T-cell (primary cell): ENCODE data around the gene BMP15. TPM values are rescaled to one million over a fixed set of nuclear protein-coding genes. Genes with fewer than 3 reads are reported as not detected.

Experiments
- ATAC-seq, 4 experiments: fragments of 200-7000 bp in 3 of 4; fragments of 150-1000 bp in 1 of 4; cut with Tn5 transposase; replicated peaks in 1 of 4; 1 replicate in 3 of 4; 2 replicates in 1 of 4; pipeline ENCODE4 v1.10.0; 2021; ENCODE audit warnings: moderate library complexity in 3 of 4, mild to moderate bottlenecking in 2 of 4, moderate number of reproducible peaks in 1 of 4
- CTCF ChIA-PET, 2 donors: fragments of 300-600 bp; sonication (Branson Sonifier 250); formaldehyde crosslinking; loops; one replicate each; lab custom pipeline; 2022; ENCODE audit warnings: antibody characterized with exemption in 2 of 2; lab: Charles Lee
- POLR2A ChIA-PET, 2 donors: fragments of 300-600 bp; sonication (Branson Sonifier 250); formaldehyde crosslinking; loops; one replicate each; lab custom pipeline; 2022; ENCODE audit warnings: antibody characterized with exemption in 2 of 2; lab: Charles Lee
- DNase-seq, 35 experiments: peaks; one replicate each; pipeline versions ENCODE4 v3.0.0 to v3.0.0-alpha.2; 2013 to 2023
- H3K27ac ChIP-seq: one replicate; pipeline ENCODE4 v1.5.1; 2013; ENCODE audit warnings: low read length
- H3K27me3 ChIP-seq, 2 experiments: replicated peaks in 1 of 2; 1 replicate in 1 of 2; 2 replicates in 1 of 2; pipeline versions ENCODE4 v1.6.1 to v1.7.0; 2013; ENCODE audit warnings: low read length in 1 of 2, mixed read lengths in 1 of 2; ENCODE audit not compliant: control insufficient read depth in 2 of 2, insufficient read depth in 2 of 2; ENCODE audit errors: extremely low read depth in 1 of 2
- H3K36me3 ChIP-seq, 2 donors: 1 replicate in 1 of 2; 2 replicates in 1 of 2; pipeline versions ENCODE4 v1.6.1 to v1.7.0; 2013; ENCODE audit warnings: low read length in 1 of 2; ENCODE audit not compliant: control insufficient read depth in 2 of 2, insufficient read depth in 1 of 2; ENCODE audit errors: extremely low read depth in 1 of 2
- H3K4me1 ChIP-seq, 2 experiments: 1 replicate in 1 of 2; 2 replicates in 1 of 2; pipeline versions ENCODE4 v1.6.1 to v1.7.0; 2013; ENCODE audit warnings: low read length in 2 of 2, mixed read lengths in 1 of 2; ENCODE audit not compliant: insufficient read depth in 2 of 2, control insufficient read depth in 1 of 2; ENCODE audit errors: extremely low read depth in 1 of 2
- H3K4me3 ChIP-seq, 2 donors: 1 replicate in 1 of 2; 2 replicates in 1 of 2; pipeline versions ENCODE4 v1.5.1 to v1.7.0; 2013; ENCODE audit warnings: mild to moderate bottlenecking in 2 of 2, low read length in 1 of 2, moderate library complexity in 1 of 2; ENCODE audit not compliant: control insufficient read depth in 1 of 2; ENCODE audit errors: extremely low read depth in 1 of 2
- H3K9me3 ChIP-seq: 2 replicates; pipeline ENCODE4 v1.7.0; 2013
- H3K27ac Mint-ChIP-seq, 2 donors: one replicate each; pipeline ENCODE4 v1.8.0; 2020 to 2021; ENCODE audit warnings: mild to moderate bottlenecking in 2 of 2, mixed read lengths in 2 of 2
- H3K27me3 Mint-ChIP-seq, 2 donors: one replicate each; pipeline ENCODE4 v1.8.0; 2021 to 2022; ENCODE audit warnings: mixed read lengths in 2 of 2
- H3K36me3 Mint-ChIP-seq: one replicate; pipeline ENCODE4 v1.8.0; 2021; ENCODE audit warnings: mixed read lengths
- H3K4me1 Mint-ChIP-seq, 3 donors: one replicate each; pipeline ENCODE4 v1.8.0; 2020 to 2022; ENCODE audit warnings: mixed read lengths in 3 of 3, mild to moderate bottlenecking in 1 of 3
- H3K4me3 Mint-ChIP-seq, 3 donors: one replicate each; pipeline ENCODE4 v1.8.0; 2020 to 2022; ENCODE audit warnings: mild to moderate bottlenecking in 3 of 3, mixed read lengths in 3 of 3, moderate library complexity in 3 of 3
- H3K9me3 Mint-ChIP-seq, 3 donors: one replicate each; pipeline ENCODE4 v1.8.0; 2020 to 2022; ENCODE audit warnings: mixed read lengths in 3 of 3
- WGBS: methylation state at CpG from one replicate; pipeline ENCODE4 v1.1.5; 2013; ENCODE audit warnings: missing lambda C conversion rate; ENCODE audit not compliant: insufficient coverage; 5-methylcytosine and 5-hydroxymethylcytosine counted together
- total RNA-seq, 35 experiments: library from RNA in 6 of 35; stranded (reverse) in 6 of 35; fragments of 120-200 nt in 1 of 35; gene quantifications; one replicate each; pipeline versions ENCODE4 v1.2.1 to v1.2.4 and lab custom pipeline; 2013 to 2026

Gene BMP15
- total RNA-seq, 5 donors from 2014 or later (not counting 1 experiment from before 2014, with no cell fraction given): not detected

GRCh38 chrX:50877310-50877709 lies 33.2 kb upstream of the BMP15 start:
- Mint-ChIP-seq H3K27me3 (peaks cover 0 to 27% of the 10 kb centered on the region in 2 donors), H3K36me3 (no peaks in the 10 kb centered on the region), H3K9me3 (no peaks in the 10 kb centered on the region), H3K27ac (no peak overlapping the region), H3K4me3 (no peak overlapping the region), H3K4me1 (no peaks in the 10 kb centered on the region)
- DNase-seq: no peak
- Histone ChIP-seq H3K27me3 (no peaks in the 10 kb centered on the region), H3K4me3 (no peak overlapping the region), H3K36me3 (no peaks in the 10 kb centered on the region), H3K4me1 (no peaks in the 10 kb centered on the region), H3K27ac (no peak overlapping the region), H3K9me3 (no peaks in the 10 kb centered on the region)
- ChIA-PET POLR2A (no interaction called here), CTCF (no interaction called here)
- no peak for ATAC-seq
- WGBS: no CpG with 5 or more reads among the region's 6 CpGs

DNA sequence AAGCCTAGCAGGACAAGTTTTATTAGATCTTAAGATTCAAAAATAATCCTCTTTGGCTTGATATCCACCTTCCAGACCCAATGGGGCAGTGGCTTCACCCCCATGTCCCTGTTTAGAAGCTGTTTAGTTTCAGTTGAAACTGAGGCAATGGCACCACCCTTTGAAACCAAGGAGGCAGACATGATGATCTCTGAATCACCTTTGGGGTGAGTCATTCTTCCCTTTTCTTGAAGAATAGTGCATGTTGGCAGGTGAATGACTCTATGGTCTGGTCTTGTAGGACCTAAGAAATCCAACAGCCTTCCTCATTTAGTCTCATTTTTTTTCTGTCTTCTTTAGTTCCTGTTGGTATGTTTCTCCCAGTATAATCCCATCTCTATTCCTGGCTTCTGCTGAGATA lies 29.5 kb upstream of the BMP15 start:
- Mint-ChIP-seq H3K4me3 (no peak overlapping the region), H3K4me1 (no peaks in the 10 kb centered on the region), H3K27me3 (peaks cover 0 to 20% of the 10 kb centered on the region in 2 donors), H3K9me3 (no peaks in the 10 kb centered on the region), H3K27ac (no peak overlapping the region), H3K36me3 (no peaks in the 10 kb centered on the region)
- H3K4me3 ChIP-seq: no peak overlapping the region
- H3K36me3 ChIP-seq: no peaks in the 10 kb centered on the region
- H3K27ac ChIP-seq: no peak overlapping the region
- DNase-seq: no peak
- ATAC-seq: no peak
- no peaks in the 10 kb centered on the region for H3K4me1 ChIP-seq
- ChIA-PET POLR2A (no interaction called here), CTCF (no interaction called here)
- H3K9me3 ChIP-seq: no peaks in the 10 kb centered on the region
- no peaks in the 10 kb centered on the region for H3K27me3 ChIP-seq

GRCh38 chrX:50888884-50889283 lies 21.7 kb upstream of the BMP15 start:
- H3K27ac Mint-ChIP-seq: no peak overlapping the region
- no peaks in the 10 kb centered on the region for H3K4me1 ChIP-seq
- H3K4me3 ChIP-seq: no peak overlapping the region
- ChIA-PET POLR2A (no interaction called here), CTCF (no interaction called here)
- H3K4me1 Mint-ChIP-seq: no peaks in the 10 kb centered on the region
- DNase-seq (no peak), ATAC-seq (no peak)
- no peak overlapping the region for H3K4me3 Mint-ChIP-seq
- peaks cover 0 to 11% of the 10 kb centered on the region in 2 experiments for H3K27me3 ChIP-seq
- H3K36me3 Mint-ChIP-seq: no peaks in the 10 kb centered on the region
- no peaks in the 10 kb centered on the region for H3K9me3 ChIP-seq
- no CpG with 5 or more reads among the region's 2 CpGs for WGBS
- no peak overlapping the region for H3K27ac ChIP-seq
- peaks cover 5 to 38% of the 10 kb centered on the region in 2 donors for H3K27me3 Mint-ChIP-seq
- peaks cover 0 to 5% (median 0%) of the 10 kb centered on the region in 3 donors for H3K9me3 Mint-ChIP-seq
- no peaks in the 10 kb centered on the region for H3K36me3 ChIP-seq

GRCh38 chrX:50889582-50889981 lies 21.0 kb upstream of the BMP15 start:
- peaks cover 0 to 11% of the 10 kb centered on the region in 2 experiments for H3K27me3 ChIP-seq
- DNase-seq: no peak
- 20% methylated on average over 1 of the region's 4 CpGs for WGBS
- CTCF ChIA-PET: no interaction called here
- Mint-ChIP-seq H3K27ac (no peak overlapping the region), H3K4me3 (no peak overlapping the region), H3K36me3 (no peaks in the 10 kb centered on the region), H3K27me3 (peaks cover 5 to 43% of the 10 kb centered on the region in 2 donors), H3K9me3 (peaks cover 0 to 8% (median 0%) of the 10 kb centered on the region in 3 donors), H3K4me1 (no peaks in the 10 kb centered on the region)
- H3K27ac ChIP-seq: no peak overlapping the region
- POLR2A ChIA-PET: no interaction called here
- H3K9me3 ChIP-seq: no peaks in the 10 kb centered on the region
- no peaks in the 10 kb centered on the region for H3K36me3 ChIP-seq
- no peak for ATAC-seq
- no peaks in the 10 kb centered on the region for H3K4me1 ChIP-seq
- H3K4me3 ChIP-seq: no peak overlapping the region

GRCh38 chrX:50893047-50893446 lies 17.5 kb upstream of the BMP15 start:
- no peaks in the 10 kb centered on the region for H3K9me3 ChIP-seq
- Mint-ChIP-seq H3K4me1 (no peaks in the 10 kb centered on the region), H3K27me3 (peaks cover 5 to 49% of the 10 kb centered on the region in 2 donors), H3K9me3 (peaks cover 0 to 9% (median 0%) of the 10 kb centered on the region in 3 donors), H3K27ac (no peak overlapping the region), H3K4me3 (no peak overlapping the region), H3K36me3 (no peaks in the 10 kb centered on the region)
- no peaks in the 10 kb centered on the region for H3K4me1 ChIP-seq
- H3K27me3 ChIP-seq: peaks cover 0 to 11% of the 10 kb centered on the region in 2 experiments
- ChIA-PET CTCF (no interaction called here), POLR2A (no interaction called here)
- no peak overlapping the region for H3K4me3 ChIP-seq
- no peak for DNase-seq
- H3K27ac ChIP-seq: no peak overlapping the region
- no peak for ATAC-seq
- WGBS: no CpG with 5 or more reads among the region's 3 CpGs
- H3K36me3 ChIP-seq: no peaks in the 10 kb centered on the region

DNA sequence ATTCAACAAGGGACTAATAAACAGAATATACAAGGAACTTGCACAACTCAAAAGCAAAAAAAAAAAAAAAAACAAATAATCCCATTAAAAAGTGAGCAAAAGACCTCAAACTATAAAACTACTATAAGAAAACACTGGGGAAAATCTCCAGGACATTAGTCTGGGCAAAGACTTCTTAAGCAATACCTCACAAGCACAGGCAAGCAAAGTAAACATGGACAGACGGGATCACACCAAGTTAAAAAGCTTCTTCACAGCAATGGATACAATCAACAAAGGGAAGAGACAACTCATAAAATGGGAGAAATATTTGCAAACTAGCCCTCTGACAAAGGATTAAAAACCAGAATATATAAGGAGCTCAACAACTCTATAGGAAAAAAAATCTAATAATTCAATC lies 17.1 kb upstream of the BMP15 start:
- ChIA-PET CTCF (no interaction called here), POLR2A (no interaction called here)
- H3K27me3 Mint-ChIP-seq: peaks cover 5 to 52% of the 10 kb centered on the region in 2 donors
- no peaks in the 10 kb centered on the region for H3K4me1 ChIP-seq
- H3K27me3 ChIP-seq: peaks cover 0 to 11% of the 10 kb centered on the region in 2 experiments
- no peak overlapping the region for H3K4me3 ChIP-seq
- H3K4me3 Mint-ChIP-seq: no peak overlapping the region
- no peaks in the 10 kb centered on the region for H3K9me3 ChIP-seq
- H3K9me3 Mint-ChIP-seq: peaks cover 0 to 9% (median 0%) of the 10 kb centered on the region in 3 donors
- H3K36me3 ChIP-seq: no peaks in the 10 kb centered on the region
- DNase-seq: no peak
- no CpG with 5 or more reads among the region's 1 CpG for WGBS
- no peaks in the 10 kb centered on the region for H3K36me3 Mint-ChIP-seq
- H3K27ac Mint-ChIP-seq: no peak overlapping the region
- no peaks in the 10 kb centered on the region for H3K4me1 Mint-ChIP-seq
- no peak overlapping the region for H3K27ac ChIP-seq
- ATAC-seq: no peak

- Histone ChIP-seq H3K9me3 (no peaks in the 10 kb centered on the region), H3K4me3 (no peak overlapping the region), H3K36me3 (no peaks in the 10 kb centered on the region), H3K27ac (no peak overlapping the region), H3K4me1 (no peaks in the 10 kb centered on the region), H3K27me3 (no peaks in the 10 kb centered on the region)
- H3K36me3 Mint-ChIP-seq: no peaks in the 10 kb centered on the region
- WGBS: 97% methylated on average over 10 of the region's 17 CpGs
- DNase-seq (peak in 1 of 35 experiments; percentile 0), ATAC-seq (no peak)
- ChIA-PET POLR2A (no interaction called here), CTCF (no interaction called here)
- no peaks in the 10 kb centered on the region for H3K9me3 Mint-ChIP-seq
- H3K4me3 Mint-ChIP-seq: no peak overlapping the region
- no peaks in the 10 kb centered on the region for H3K4me1 Mint-ChIP-seq
- H3K27ac Mint-ChIP-seq: no peak overlapping the region
- H3K27me3 Mint-ChIP-seq: peaks cover 3 to 32% of the 10 kb centered on the region in 2 donors
Observed at GRCh38 chrX:50905334-50905733, 5.2 kb upstream of the BMP15 start.
